GM21423 (cell line): ENCODE results near the gene NDUFA3.

ENCODE experiments used
- ATAC-seq: cut with Tn5 transposase; IDR thresholded peaks from one replicate; pipeline ENCODE4 v1.9.1; 2021; ENCODE audit warnings: mild to moderate bottlenecking, moderate library complexity; ENCODE audit not compliant: unreplicated experiment

NDUFA3 gene

DNA sequence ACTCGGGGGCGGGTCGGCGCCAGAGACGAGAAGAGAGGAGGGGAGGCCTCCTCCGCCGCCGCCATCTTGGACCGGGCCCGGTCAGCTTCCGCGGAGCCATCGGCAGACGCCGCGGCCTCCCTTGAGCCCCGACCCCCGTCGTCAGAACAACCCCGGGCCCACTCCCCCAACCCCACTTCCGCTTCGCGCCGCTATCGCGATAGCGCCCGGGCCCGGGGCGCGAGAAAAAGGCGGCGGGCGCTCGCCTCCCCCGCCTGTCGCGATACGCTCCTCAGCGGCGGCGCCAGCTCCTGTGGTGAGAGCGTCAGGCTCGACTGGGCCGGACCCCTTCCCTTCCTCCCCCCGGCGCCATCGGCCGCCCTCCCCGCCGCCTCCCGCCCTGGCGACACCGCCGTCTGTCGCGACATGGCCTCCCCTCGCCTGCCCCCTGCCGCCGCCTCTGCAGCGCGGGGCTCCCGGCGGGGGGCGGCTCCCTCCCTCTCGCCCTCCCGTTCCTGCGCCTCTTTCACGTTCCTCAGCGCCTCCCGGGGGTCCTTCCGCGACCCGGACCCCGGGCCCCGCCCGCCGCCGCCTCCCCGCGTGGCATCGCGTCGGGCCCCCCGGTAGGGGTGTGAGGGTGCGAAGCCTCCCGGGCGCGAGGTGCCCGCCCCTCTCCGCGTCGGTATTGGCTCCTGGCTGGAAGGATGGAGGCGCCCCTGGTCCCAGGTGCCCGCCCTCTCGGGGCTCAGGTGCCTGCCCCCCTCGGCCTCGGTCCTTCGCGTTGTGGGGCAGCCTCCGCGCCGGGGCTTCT is 35.2 kb downstream of the NDUFA3 start, which contains the start of gene CNOT3:
TSS of gene CNOT3 (plus strand) at position 64 of the 790 bp plus-strand sequence. CDS start 5,217 bp downstream, outside the sequence.
- ATAC-seq: no peak

DNA sequence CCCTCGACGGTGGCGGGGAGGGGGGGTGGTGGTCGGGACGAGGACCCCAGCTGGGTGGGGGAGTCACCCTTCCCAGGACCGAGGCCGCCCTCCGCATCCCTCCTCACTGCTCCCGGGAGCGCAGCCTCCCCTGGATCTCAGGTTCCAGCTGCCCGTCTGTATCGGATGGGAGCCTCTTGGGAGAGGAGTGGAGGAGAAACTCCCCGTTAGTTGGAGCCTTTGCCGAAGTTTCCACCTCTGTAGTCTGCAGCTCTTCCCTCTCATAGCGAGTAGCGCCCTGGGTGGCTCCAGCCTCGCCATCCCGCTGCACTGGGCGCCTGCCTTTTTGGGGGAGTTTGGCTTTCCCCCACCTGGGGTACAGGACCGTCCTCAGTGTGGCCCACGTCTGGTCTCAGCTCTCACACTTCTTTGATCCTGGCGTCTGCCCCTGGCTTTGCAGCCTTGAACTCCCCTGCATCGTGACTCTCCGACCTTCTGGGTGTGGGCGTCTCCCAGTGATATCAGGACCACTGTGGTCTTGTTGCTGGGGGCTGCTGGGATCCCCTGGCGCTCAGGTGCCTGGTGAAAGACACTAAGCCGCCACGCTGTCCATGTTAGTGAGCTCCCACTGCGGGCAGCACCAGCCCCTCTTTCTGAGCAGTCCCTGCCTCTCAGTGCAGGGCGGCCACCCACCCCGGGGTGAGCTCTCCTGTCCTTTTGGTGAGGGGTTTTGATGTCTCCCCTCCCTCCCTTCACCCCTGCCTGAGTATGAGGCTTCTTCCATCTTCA is 36.0 kb downstream of the NDUFA3 start:
- no peak for ATAC-seq

DNA sequence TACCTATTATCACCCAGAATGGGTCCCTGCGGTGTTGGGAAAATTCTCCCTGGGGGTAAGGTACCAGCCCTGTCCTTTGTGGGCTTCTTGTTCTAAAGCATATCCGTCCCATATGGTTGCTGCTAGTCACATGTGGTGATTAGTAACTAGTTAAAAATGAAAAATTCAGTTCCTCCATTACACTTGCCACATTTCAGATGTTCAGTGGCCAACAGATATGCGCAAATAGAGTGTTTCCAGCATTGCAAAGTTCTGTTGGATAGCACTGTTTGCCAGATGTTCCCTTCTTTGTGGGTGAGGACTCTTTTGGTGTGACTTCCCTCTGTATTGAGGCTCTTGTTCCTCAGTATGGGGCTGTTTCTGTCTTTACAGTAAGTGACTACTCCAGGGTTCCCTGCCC is 38.7 kb downstream of the NDUFA3 start:
- ATAC-seq: no peak

DNA sequence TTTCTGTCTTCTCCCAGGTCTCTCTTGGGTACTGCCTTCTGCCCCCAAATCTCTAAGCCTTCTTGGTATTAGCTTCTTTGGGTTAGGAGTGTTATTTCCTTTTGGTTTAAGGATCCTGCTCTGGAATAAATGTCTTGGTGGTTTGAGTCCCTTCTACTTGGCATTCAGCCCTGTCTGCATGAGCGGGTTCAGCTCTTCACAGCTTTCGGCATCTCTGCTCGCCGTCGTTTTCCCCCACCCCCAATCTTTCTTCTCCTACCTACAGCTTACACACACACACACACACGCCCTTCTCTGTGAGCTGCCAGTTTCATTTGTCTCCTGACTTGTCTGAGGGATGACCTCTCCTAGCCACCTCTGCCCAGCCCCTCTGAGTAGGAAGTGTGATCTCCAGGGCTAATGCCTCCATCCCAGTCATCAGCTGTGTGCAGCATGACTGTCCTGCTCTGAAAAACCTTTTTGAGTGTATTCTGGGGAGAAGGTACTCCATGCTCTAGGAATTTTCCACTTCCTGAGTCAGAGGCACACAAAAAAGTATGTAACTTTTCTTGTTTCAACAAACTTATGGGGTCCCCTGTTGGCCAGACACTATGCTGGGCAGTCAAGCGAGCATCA is 39.6 kb downstream of the NDUFA3 start:
- no peak for ATAC-seq

DNA sequence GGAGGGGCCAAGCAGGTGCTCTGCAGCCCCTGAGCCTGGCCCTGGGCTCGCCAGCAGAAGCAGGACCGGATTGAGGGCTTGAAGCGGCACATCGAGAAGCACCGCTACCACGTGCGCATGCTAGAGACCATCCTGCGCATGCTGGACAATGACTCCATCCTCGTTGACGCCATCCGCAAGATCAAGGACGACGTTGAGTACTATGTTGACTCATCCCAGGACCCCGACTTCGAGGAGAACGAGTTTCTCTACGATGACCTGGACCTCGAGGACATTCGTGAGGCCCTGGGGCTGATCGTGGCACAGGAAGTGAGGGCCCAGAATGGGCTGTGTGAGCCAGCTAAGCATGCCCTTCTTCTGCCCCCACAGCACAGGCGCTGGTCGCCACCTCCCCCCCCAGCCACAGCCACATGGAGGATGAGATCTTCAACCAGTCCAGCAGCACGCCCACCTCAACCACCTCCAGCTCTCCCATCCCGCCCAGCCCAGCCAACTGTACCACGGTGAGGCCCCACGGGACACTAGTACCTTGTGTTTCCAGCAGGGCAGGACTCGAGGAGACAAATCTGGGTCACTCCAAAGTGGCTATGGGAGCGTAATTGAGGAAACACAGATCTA is 43.0 kb downstream of the NDUFA3 start:
- ATAC-seq: no peak

DNA sequence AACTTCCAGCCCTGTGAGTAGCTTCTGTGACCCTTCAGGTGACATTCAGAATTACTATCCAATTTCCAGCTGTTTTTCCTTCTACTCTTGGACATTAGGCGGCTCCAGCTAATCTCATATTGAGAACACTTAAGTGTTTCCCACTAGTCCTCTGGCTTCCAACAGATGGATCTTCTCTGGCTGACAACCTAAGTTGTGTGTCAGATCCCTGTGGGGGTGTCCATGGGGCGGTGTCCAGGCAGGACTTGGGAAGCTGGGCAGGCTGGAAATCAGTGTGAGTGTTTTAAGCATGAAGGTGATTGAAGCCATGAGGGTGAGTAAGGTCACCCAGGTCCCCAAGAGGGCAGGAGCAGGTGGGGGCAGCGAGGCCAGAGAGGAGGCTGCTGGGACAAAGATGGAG is 45.0 kb downstream of the NDUFA3 start:
- ATAC-seq: no peak

DNA sequence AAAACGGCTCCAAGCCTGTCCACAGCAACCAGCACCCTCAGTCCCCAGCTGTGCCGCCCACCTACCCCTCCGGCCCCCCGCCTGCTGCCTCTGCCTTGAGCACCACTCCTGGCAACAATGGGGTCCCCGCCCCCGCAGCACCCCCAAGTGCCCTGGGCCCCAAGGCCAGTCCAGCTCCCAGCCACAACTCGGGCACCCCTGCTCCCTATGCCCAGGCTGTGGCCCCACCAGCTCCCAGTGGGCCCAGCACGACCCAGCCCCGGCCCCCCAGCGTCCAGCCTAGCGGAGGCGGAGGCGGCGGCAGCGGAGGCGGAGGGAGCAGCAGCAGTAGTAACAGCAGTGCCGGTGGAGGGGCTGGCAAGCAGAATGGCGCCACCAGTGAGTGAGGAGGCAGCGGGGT is 45.5 kb downstream of the NDUFA3 start:
- ATAC-seq: no peak

DNA sequence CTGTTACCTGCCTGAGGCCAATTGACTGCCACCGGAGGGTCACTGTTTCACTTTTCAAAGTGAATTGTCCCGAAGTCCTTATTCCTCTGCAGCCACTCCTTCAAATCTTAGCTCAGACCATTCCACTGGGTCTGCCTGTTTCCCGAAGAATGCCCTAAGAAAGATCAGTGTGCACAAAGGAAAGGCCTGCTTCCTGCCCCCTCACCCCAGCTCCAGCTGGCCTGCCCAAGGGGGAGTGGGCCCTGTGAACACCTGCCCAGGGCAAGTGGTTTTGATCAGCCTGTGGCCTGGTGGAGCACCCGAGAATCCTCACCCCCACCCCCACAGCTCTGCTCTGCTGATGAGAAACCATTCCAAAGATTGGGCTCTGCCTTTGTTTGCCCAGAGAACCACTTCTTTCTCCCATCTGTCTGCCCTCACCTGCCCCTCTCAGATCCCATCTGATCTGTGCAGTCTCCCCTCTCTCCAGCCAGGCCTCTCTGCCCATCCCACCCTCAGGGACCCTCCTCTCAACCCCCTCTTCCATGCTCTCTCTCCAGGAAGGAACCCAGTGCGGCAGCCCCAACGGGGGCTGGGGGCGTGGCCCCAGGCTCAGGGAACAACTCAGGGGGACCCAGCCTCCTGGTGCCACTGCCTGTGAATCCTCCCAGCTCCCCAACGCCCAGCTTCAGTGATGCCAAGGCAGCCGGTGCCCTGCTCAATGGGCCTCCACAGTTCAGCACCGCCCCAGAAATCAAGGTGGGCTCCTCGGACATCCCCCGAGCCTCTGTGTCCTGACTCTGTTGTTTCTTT is 46.6 kb downstream of the NDUFA3 start:
- no peak for ATAC-seq

DNA sequence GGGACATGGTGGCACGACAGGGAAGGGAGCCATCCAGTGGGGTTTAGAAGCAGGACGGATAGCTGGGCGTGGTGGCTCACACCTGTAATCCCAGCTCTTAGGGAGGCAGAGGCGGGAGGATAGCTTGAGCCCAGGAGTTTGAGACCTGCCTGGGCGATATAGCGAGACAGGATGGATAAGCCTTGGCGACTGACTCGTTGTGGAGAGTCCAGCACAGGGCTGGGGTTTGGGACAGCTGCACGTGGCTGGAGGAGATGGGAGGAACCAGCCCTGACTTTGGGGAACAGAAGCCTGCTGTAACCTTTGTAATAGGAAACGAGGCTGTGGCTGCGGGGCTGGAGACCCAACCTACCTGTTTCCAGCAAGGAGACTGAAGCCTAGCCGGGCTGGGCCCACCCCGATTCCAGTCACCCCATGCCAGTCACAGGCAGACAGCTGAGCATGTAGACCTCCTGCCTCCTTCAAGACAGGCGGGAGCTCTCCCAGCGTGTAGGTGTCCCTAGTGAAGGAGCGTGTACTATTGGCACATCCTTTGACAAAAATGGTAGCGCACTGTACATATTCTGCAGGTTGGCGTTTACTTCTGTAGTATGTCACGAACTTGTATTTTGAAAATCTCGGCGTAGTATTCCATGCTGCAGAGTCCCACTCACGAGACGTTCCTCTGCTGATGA is 48.8 kb downstream of the NDUFA3 start:
- ATAC-seq: no peak

DNA sequence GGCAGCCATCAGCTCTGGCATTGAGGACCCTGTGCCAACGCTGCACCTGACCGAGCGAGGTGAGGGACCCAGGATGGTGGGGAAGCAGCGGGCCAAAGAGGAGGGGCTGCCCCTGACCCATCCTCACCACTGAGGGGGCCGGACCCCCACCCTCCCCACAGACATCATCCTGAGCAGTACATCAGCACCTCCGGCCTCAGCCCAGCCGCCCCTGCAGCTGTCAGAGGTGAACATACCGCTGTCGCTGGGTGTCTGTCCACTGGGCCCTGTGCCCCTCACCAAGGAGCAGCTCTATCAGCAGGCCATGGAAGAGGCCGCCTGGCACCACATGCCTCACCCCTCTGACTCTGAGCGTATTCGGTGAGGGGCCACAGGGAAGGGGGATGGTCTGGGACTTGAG is 49.6 kb downstream of the NDUFA3 start:
- no peak for ATAC-seq

DNA sequence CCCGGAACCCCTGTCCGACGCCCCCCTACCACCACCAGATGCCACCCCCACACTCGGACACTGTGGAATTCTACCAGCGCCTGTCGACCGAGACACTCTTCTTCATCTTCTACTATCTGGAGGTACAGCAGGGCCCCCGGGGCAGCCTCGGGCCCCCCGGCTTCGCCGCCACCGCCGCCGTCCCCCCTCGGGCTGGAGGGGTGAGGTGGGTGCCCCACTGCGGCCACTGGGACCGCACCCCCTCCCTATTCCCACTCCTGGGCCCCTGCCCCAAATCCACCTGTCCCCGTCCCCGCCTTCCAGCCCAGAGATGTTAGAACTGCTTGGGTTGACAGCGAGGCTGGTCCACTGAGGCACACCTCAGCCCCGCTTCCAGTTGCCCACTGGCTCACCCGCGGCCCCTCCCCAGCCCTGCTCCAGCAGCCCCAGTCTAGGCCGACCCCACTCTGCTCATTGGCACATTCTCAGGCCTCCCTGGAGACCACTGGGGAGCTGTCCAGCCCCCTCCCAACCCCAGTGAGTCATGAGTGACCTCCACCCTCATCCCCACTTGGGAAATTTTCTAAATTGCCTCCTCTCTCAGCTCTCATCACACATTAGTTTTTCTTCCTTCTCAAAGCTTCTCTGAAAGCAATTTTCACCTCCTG is 50.3 kb downstream of the NDUFA3 start:
- ATAC-seq: no peak

DNA sequence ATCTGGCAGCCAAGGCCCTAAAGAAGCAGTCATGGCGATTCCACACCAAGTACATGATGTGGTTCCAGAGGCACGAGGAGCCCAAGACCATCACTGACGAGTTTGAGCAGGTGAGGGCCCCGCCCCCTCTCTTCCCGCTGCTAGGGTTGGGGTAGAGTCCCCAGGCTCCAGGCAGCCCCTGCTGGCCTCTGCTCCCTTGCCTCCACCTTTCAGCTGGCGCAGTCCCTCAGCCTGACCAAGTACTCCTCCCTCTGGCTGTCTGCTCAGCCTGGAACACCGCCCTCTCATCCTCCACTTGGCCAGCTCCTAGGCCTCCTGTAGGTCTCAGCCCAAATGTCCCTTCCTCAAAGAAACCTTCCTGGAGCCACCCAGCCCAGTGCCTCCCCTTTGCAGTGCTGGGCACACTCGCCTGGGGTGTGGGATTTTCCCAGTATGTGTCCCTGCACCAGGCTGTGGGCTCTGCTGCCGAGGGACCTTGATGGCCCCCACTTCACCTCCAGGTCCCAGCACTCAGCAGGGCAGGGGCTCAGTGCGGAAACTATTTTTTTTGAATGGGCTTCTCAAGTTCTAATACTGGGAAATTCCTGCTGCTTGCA is 51.2 kb downstream of the NDUFA3 start:
- ATAC-seq: no peak

DNA sequence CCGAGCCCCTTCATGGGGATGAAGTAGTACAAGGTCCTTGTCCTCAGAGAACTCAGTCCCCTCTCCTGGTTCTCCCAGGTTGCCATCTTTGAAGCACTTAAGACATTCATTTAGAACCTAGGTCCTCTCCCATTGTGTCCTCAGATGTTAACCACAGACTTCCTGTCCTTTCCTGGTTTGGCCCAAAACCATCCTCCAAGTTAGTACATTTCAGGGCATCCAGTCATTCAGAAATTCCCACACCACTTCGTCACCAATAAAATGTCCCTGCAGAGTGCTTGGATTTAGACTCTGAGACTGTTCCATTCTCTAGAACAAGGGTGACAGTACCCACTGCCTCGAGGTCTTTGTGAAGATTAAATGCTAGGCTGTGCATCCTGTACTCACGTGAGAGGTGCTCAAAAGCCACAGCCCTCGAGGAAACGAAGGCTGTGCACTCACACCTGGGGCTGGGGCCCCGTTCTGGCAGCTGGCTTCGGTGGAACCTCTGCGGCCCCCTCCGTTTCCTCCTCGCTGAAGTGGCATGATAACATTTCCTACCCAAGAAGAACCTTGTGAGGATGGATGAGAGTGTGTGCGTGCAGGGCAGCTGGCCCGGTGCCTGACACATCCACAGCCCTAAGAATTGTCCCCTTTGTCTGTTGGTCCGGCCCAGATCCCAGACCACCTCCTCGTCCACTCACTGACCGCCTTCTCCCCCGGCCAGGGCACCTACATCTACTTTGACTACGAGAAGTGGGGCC is 52.1 kb downstream of the NDUFA3 start:
- no peak for ATAC-seq

DNA sequence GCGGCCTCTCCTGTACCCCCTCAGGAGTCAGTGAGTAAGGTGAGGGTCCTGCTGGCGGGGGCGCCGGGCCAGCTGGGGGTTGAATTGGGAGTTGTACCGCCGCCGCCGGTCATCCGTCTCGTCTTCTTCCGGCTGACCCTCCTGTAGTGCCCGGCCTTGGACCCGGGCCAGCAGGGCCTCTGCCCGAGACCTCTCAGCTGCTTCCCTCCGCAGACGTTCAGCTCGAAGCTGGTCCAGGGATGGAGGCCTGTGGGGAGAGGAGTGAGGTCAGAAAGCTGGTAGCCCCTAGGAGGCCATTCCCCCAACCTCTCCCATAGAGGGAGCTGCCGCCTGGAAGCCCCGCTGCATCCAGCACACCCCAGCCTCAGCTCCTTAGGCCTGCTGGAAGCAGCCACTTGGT is 53.0 kb downstream of the NDUFA3 start:
- ATAC-seq: no peak

DNA sequence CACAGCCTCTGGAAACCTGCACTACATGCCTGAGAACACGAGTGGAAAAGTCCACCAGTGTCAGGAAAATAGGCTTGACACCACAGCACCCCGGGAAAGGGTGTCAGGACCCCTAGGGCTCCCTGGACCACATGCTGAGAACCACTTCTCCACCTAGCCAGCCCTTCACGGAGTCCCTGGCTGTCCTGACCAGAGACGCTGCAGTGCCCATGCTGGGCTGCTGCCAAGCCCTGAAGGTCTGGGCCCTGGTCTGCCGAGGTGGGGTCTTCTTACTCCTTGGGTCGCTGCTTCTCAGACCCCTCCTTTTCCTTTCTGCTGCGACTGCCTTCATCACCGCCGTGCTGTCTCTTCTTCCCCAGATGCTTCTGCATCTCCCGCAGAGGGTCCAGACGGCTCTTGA is 53.8 kb downstream of the NDUFA3 start:
- ATAC-seq: no peak

DNA sequence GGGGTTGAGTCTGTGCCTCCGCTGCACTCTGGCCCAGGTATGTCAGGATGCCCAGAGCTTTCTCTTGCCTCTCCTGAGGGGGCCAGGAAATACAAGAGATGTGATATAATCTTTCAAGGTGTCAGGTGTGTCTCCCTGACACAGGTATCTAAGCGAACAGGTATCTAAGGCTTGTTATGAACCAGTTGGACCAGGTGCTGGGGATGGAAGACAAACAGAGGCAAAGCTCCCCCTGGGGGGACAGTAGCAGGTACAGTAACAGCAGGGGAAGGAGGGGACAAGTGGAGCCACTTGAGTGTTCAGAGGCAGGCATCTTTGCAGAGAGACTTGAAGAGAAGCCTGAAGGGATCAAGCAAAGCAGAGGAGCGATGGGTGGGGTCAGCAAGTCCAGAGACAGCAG is 54.3 kb downstream of the NDUFA3 start:
- no peak for ATAC-seq
